ENCODE results near the gene FOXO3B.
"Not testable (repeated sequence)": the region's sequence is repeated elsewhere in the genome, so short reads cannot be mapped to it uniquely, and the experiment has no call there.

The FOXO3B gene

DNA sequence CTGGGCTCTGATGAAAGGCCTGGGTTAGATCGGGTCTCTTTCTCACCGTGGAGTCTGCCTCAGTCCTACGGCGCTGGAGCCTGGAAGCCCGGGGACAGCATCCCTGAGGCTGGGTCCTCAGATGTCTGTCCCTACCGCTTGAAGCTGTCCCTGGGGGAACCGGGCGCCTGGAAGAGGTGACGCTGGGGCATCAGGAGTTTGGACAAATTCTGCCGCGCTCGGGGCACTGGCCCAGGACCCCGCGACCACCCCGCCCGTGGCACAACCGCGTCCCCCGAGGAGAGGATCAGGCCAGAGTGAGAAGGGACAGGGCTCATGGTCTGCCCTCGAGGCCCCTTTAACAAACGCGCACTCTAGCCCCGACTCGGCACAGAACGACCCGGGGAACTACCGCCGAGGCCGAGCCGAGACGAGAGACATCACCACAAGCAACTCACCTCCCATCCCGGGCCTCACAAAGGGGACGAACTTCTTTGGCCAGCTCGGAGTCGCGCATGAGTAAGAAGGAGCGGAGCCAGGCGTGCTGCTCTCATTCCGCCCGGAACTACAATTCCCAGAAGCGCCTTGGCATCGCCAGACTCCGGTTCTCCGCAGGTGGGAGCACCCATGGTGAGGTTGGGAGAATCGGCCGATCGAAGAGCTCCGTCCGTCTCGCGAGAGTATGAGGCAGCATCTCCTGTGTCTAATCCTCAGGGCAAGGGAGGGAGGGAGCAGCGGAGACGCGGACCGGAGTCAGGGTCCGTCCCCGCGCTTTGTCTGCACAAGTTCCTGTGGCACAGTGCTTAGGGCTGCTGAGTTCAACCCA lies at the start of gene FOXO3B:
FOXO3B (minus strand) TSS at position 548 of the 805 bp plus-strand sequence. CDS start 663 bp downstream, outside the sequence.
- DNase-seq (ENCODE audit: low read depth, low spot score): peak; percentile 29
- not testable (repeated sequence) for H3K27ac ChIP-seq

DNA sequence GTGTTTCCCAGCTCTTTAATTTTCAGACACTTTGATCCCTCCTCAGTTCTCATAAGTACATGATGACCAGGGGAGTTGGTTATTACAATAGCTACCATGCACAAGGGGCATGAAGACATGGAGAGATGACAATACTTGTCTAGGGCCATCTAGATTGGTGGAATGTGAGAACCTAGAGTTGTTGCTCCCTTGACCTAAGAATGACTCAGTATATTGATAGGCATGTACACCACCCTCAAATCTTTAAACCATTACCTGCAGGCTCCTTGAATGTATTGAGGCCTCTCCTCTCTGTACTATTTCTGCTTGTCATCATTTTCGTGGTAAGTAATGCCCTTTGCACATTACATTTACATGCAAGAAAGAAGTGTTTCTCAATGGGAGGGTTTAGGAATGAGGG lies 41.4 kb upstream of the FOXO3B start:
- DNase-seq (ENCODE audit: low read depth, low spot score); H3K27ac ChIP-seq: not testable (repeated sequence)

DNA sequence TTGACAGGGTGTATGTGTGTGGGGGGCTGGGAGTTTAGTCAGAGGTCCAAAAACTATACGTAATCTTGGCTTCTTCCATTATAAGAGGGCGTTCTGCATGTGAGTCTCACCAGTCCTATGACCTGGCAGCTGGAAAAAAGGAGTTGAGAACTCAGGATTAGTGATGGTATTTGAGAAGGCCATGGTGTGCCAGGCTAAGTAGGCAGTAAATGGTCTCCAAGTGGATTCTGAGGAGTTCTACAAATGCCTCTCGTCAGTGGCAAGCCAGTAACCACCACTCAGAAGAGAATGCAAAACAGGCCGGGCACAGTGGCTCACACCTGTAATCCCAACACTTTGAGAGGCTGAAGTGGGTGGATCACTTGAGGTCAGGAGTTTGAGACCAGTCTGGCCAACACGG lies 40.5 kb upstream of the FOXO3B start:
- H3K27ac ChIP-seq: peak overlapping the region; percentile 24
- not testable (repeated sequence) for DNase-seq (ENCODE audit: low read depth, low spot score)

DNA sequence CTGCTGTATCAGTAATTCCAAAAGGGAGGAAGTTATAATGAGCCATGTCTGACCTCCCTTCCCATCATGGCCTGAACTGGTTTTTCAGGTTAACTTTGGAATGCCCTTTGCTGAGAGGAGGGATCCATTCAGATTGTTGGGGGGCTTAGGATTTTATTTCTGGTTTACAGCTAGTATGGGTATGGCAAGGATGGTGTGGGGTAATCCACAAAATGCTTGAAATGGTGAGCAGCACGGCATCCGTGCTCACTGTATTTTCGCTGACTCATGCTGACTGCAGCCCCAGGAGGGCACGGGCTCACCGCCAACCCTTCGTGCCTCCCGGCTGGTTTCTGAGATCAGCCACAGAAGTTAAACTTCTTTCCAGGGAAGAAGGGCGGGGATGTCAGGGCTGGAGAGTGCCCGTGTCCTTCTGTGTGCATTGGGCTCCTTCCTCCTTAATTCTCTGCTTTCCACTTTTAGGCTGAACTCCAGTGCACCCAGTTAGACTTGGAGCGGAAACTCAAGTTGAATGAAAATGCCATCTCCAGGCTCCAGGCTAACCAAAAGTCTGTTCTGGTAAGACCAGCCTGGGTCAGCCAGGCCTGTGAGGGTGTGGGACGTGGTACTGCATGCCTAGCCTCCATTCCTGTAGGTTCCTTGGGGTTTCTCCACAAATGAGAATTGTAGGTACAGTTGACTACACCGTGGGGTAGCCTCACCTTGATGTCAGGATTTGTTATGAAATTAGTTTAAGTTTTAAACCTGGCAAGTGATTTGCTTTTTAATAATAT lies 39.8 kb upstream of the FOXO3B start:
- peak overlapping the region; percentile 68 for H3K27ac ChIP-seq
- not testable (repeated sequence) for DNase-seq (ENCODE audit: low read depth, low spot score)

DNA sequence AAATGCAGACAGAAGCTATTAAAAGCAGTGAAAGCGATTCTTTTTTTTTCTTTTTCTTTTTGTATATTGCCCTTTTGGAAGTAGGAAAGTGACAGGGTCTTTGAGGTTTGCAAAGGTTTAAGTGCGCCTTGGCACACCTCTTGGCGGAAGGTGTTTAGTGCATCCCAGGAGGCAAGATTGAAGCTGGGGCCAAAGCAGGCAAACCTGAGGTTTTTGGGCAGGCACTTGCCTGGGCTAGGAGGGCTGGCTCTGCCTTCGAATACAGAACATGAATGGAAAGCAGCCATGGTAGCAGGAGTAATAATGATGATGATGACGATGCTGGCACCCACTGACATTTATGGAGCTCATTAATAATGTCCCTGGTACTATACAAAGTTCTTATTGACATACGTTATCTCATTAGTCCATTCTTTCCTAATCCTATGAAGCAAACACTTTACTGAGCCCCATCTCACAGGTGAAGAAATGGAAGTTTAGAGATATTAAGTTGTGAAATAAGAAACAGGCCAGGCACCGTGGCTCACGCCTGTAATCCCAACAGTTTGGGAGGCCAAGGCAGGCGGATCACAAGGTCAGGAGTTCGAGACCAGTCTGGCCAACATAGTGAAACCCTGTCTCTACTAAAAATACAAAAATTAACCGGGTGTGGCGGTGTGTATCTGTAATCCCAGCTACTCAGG lies 37.5 kb upstream of the FOXO3B start:
- DNase-seq (ENCODE audit: low read depth, low spot score): not testable (repeated sequence)
- H3K27ac ChIP-seq: peak overlapping the region; percentile 80

DNA sequence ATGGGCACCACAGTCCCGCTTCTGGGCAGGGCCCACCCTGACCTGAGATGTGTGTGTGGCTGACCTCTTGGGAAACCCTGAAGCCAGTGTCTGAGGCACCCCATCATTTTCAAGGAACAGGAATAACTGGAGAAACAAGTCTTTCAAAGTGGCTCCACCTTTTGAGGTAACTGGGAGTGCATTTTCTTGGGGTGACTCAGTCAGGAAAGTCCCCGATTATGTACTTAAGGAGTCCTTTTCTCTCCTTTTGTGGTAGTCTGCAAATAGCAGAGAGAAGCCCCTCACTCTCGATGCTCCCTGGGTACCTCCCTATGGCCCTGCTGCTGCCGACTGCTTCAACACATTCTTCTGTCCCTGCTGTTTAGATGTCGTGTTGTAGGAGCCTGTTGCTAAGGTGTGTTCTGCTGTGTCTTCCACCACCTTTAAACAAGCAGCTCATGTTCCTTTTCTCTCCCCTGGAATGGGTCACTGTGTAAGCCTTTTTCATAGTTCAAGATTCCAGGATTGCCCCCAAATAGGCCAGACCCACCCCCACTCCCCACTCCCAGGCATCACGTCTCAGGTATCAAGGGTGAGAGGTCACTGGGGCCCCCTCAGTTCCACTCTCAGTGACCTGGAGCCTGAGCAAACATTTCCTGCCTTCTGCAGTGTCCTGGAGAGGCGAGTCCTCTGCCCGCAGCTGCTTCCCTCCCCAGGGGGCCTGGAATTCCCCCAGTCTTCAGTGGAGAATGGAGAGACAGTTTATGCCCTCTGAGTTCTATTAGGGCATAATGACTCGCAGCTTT lies 36.7 kb upstream of the FOXO3B start:
- DNase-seq (ENCODE audit: low read depth, low spot score): peak; percentile 66
- H3K27ac ChIP-seq: peak overlapping the region; percentile 80

DNA sequence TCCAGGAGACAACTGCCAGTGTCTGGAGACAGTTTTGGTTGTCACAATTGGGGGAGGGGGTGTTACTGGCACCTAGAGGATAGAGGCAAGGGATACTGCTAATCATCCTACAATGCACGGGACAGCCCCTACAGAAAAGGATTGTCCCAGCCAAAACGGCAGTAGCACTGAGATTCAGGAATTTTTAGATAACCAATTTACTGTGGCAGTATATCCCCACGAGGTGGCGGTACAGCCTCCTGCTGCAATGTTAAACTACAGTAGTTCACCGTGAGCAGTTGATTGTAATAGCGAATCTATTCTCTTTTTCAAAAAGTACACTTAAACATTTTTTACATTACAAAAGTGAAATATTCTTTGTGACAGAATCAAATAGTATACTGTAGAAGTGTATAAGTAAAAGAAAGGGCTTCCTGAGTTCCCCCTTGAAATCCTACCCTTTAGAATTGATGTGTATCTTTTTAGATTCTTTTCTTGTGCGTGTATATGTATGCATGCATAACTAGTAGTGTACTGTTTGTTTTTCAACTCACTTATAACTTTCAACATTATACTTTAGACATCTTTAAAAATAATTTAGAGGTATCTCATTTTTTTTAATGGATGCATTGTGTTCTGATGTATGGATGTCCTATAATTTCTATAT lies 30.4 kb upstream of the FOXO3B start:
- DNase-seq (ENCODE audit: low read depth, low spot score); H3K27ac ChIP-seq: not testable (repeated sequence)

DNA sequence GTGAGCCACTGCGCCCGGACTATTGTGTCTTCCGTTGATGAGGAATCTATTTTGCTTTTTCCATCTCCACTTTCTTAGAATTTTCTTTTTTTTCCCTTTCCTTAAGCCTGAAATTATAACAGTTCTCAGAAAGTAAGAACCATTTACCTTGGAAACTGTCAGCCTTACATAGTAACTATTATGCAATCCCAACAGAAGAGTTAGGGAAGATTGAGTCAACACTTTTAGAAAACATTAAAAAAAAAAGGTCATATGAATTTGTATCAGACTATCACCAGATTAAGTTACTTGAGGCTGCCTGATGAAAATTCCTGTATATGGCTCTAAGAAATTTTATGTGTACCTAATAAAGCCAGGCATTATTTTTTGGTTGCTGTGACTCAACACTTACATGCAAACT lies 26.1 kb upstream of the FOXO3B start:
- DNase-seq (ENCODE audit: low read depth, low spot score); H3K27ac ChIP-seq: not testable (repeated sequence)

DNA sequence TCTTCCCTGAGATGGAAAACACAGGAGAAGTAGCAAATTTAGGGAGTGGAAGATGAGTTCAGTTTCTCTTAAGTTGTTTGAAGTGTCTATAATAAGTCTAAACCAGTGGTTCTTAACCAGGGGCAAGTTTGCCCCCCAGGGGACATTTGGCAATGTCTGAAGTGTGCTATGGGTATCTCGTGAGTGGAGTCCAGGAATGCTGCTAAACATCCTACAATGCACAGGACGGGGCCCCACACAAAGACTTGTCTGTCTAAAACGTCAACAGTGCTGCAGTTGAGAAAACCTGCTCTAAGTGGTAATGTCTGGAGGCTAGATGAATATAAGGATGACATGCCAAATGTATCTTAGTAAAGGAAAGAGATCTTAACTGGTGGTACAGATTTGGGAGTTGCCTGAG lies 23.8 kb upstream of the FOXO3B start:
- not testable (repeated sequence) for H3K27ac ChIP-seq; DNase-seq (ENCODE audit: low read depth, low spot score)

DNA sequence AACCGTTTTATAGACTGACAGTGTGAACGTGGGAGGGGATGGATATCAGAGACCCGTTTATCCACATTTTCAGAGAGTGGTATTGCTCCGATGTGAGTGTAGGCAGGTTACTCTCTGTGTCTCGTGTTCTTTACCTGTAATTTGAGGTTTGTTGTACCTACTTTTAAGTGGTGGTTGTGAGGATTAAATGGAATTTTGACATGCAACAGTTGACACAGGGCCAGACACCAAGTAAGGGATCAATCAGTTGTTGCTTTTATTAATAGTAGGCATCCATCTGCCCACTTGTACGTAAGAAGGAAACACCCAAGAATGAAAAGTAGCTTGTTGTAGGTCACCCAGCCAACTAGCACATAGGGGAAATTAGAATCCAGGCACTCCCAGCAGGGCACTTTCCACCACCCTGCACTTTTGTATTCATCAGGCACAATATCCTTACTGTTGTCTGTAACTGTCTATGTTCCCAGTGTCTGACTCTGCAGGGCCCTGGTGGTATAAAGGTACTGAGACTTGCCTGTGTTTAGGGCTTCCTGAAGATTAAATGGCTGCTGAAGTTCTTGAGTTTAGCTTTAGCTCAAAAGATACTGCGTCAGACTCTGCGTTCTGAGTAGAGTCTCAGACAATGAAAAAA lies 16.5 kb upstream of the FOXO3B start:
- not testable (repeated sequence) for DNase-seq (ENCODE audit: low read depth, low spot score)

DNA sequence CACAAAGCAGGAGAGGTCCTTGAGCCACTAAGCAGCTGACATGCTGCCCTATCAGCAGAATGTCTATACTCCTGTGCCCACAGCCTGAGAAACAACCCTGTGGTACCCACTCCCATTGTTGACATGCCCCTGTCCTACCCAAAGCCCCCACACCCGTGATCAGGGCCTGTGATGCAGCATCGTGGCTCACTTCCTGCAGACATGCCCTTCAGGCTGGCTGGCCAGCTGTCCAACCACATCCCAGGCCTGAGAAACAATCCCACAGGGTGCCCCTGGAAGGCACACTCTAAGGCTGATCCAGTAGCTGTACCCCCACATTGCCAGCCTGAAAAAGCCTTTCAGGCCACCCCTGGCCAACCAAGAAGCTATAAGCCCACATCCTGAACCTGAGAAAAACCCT lies 13.0 kb upstream of the FOXO3B start:
- DNase-seq (ENCODE audit: low read depth, low spot score); H3K27ac ChIP-seq: not testable (repeated sequence)

More for the DNA sequence above, 16.5 kb upstream of the FOXO3B start:
- not testable (repeated sequence) for H3K27ac ChIP-seq

DNA sequence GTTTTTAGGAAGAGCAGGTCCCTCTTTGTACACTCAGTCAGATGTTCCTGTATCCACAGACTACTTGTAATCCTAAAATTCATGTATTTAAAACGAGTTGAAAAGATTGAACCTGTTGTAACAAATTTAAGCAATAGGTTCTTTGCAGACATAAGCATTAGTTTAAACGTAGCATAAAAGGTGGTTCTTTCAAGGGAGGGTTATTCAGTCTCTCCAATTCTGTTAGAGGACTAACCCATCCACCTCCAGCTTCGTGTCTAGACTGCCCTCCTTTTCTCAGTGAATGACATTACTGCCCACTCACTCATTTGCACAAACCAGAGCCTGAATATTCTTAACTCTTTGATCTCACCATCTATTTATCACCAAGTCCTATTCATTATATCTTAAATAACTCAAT lies 554 bp upstream of the FOXO3B start:
- not testable (repeated sequence) for DNase-seq (ENCODE audit: low read depth, low spot score); H3K27ac ChIP-seq

DNA sequence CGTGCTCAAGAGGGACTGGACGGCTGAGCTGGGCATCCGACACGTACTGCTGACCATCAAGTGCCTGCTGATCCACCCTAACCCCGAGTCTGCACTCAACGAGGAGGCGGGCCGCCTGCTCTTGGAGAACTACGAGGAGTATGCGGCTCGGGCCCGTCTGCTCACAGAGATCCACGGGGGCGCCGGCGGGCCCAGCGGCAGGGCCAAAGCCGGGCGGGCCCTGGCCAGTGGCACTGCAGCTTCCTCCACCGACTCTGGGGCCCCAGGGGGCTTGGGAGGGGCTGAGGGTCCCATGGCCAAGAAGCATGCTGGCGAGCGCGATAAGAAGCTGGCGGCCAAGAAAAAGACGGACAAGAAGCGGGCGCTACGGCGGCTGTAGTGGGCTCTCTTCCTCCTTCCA lies 4.7 kb downstream of the FOXO3B start:
- not testable (repeated sequence) for DNase-seq (ENCODE audit: low read depth, low spot score); H3K27ac ChIP-seq

DNA sequence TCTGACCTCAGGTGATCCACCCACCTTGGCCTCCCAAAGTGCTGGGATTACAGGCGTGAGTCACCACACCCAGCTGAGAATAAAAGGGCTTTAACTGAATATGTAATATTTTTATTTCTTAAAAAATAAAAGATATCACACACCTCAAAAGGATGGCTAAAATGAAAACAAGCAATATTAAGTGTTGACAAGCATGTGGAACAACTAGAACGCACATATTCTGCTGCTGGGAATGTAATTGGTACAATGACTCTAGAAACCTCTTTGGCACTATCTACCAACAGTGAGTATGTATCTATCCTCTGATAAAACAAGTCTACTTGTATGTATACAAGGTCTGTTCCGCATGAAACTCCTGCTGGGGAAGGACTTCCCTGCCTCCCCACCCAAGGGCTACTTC lies 5.2 kb downstream of the FOXO3B start:
- H3K27ac ChIP-seq; DNase-seq (ENCODE audit: low read depth, low spot score): not testable (repeated sequence)

DNA sequence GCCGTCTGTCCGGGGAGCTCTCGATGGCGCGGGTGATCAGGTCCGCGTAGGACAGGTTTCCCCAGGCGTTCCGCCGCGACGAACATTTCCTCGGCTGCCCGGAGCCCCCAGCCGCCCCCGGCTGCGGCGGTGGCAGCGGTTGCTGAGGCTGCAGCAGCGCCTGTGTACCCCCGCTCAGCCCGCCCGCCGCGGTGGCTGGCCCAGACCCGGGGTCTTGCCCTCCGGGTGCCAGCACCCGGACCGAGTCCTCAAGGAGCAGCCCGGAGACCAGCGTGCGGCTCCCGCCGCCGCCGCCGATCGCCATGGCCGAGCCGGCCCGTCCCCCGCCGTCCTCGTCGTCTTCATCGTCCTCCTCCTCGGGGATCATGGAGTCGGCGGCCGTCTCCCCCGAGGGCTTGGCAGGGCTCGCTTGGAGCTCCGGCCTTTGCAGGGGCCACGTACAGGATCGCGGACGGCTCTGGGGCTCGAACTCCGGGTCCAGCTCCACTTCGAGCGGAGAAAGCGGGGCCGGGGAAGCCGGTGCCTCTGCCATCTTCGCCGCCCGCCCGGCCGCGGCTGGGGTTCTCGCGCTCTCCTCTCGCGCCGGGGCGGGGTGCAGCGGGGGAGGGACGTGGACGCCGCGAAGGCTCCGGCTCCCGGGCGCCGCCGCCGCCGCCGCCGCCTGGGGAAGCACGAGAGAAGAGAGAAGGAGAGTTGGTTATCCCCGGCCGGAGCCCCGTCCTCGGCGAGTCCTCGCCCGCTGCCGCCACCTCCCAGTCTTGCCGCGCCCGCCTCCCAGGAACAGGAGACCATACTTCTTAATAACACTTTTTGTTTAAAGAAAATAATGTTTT lies 9.5 kb downstream of the FOXO3B start:
- DNase-seq (ENCODE audit: low read depth, low spot score); H3K27ac ChIP-seq: not testable (repeated sequence)

DNA sequence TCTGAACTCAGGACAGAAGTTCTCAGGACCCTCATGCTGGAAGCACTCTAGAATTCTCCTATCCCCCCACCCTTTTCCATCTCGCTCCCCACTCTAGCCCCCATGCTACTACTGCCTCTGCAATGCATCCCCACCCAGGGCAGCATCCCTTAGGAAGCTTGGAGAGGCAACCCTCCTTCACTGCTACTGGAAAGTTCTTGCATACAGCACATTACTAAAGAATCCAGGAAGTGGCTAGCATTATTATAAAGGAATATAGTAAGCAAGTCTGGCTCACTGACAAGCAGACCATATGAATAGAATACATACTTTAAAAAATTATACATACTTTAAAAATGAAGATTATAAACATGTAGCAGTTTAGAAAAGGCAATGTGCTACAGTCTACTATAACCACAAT lies 13.5 kb downstream of the FOXO3B start:
- DNase-seq (ENCODE audit: low read depth, low spot score); H3K27ac ChIP-seq: not testable (repeated sequence)

DNA sequence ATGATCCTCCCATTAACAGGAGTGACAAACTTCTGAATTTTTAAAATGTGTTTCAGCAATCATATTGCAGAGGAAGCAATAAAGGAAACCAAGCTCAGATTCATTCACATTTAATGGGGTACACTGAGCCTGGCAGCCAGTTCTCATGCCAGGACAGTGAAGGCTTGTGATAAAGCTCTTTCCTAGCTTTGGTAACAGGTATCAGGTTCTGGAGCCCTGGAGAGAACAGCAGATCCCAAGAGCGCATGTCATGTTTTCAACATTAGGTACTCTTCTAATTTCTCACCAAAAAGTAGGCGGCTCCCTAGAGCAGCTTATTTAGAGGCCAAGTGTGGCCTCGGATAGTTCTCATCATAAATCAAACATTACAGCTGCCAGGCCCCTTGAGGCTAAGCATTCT lies 14.6 kb downstream of the FOXO3B start:
- not testable (repeated sequence) for H3K27ac ChIP-seq; DNase-seq (ENCODE audit: low read depth, low spot score)

DNA sequence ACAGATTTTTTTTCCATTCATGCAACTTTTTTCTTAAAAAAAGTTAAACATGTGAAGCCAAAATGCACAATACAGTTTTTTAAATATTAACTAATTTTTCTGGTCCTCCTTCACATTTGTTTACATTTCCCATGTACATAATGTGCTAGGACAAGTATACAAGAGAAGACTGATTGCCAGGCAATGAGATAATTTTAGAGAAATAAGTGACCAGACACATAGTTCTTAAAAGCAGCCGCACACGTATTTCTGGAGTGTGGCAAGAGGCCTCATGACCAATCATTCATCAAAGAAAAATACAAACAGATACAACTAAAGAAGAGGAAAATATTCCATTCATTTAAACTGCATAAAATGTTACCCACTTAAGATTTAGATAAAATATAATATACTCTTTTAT lies 15.8 kb downstream of the FOXO3B start:
- DNase-seq (ENCODE audit: low read depth, low spot score); H3K27ac ChIP-seq: not testable (repeated sequence)

Data from epithelial cell of prostate (primary cell).